K562 (cell line): ENCODE measurements around the gene RELL2. TPM values are rescaled to one million over a fixed set of nuclear protein-coding genes. Genes with fewer than 3 reads are reported as not detected.

Source experiments
- ATAC-seq: fragments of 200-7000 bp; cut with Tn5 transposase; 3 replicates; pipeline ENCODE4 v1.9.1; 2020; ENCODE audit warnings: moderate library complexity
- BruUV-seq: library from RNA; stranded (reverse); fragments of 400-500 nt; replicated peaks from 2 replicates; lab custom pipeline; 2021; lab: Mats Ljungman, UMichigan
- CTCF ChIA-PET: fragments of 300-600 bp; formaldehyde crosslinking; extraction: SDS; loops from one replicate; lab custom pipeline; 2021; ENCODE audit warnings: low intra/inter-chr PET ratio; lab: Yijun Ruan, JAX
- POLR2A ChIA-PET: fragments of 300-600, 350-650 bp; sonication (Branson Sonifier 250); formaldehyde crosslinking; extraction: SDS; loops from one replicate; lab custom pipeline; 2021; ENCODE audit warnings: antibody characterized with exemption, inconsistent platforms; lab: Yijun Ruan, JAX
- DNase-seq, 4 experiments: peaks; one replicate each; pipeline versions ENCODE4 v3.0.0 to v3.0.0-alpha.2; 2011 to 2018; ENCODE audit warnings: low spot score in 3 of 4, mixed read lengths in 3 of 4; ENCODE audit errors: extremely low read depth in 1 of 4
- FAIRE-seq: peaks from 2 replicates; lab custom pipeline; 2011; peaks lifted over from hg19 to GRCh38; lab: Jason Lieb, UNC
- H2AFZ ChIP-seq: 2 replicates; pipeline ENCODE4 v1.6.0; 2011; ENCODE audit warnings: low read depth, low read length, control low read depth, inconsistent platforms
- H3K27ac ChIP-seq: fragments of 200-600 bp; 3 replicates; pipeline ENCODE4 v1.8.0; 2011; ENCODE audit warnings: low read depth, mild to moderate bottlenecking, control low read depth, inconsistent platforms, low read length, moderate library complexity, mixed read lengths; ENCODE audit errors: extremely low read depth
- H3K27me3 ChIP-seq, 2 experiments: fragments of 300-600 bp in 1 of 2; 2 replicates in 1 of 2; 3 replicates in 1 of 2; pipeline versions ENCODE4 v1.6.0 to v1.8.0; 2011; ENCODE audit warnings: inconsistent platforms in 2 of 2, low read length in 2 of 2, mild to moderate bottlenecking in 1 of 2, mixed read lengths in 1 of 2, moderate library complexity in 1 of 2; ENCODE audit not compliant: control insufficient read depth in 2 of 2, insufficient read depth in 2 of 2
- H3K36me3 ChIP-seq: fragments of 300-600 bp; 3 replicates; pipeline ENCODE4 v1.8.0; 2011; ENCODE audit warnings: mild to moderate bottlenecking, low read length, inconsistent platforms; ENCODE audit not compliant: control insufficient read depth, insufficient read depth
- H3K4me1 ChIP-seq, 2 experiments: fragments of 200-600 bp in 1 of 2; replicated peaks in 1 of 2; 2 replicates in 1 of 2; 3 replicates in 1 of 2; pipeline versions ENCODE4 v1.5.1 to v1.8.0; 2011; ENCODE audit warnings: inconsistent platforms in 2 of 2, low read length in 2 of 2, mild to moderate bottlenecking in 1 of 2, mixed read lengths in 1 of 2, moderate library complexity in 1 of 2; ENCODE audit not compliant: control insufficient read depth in 2 of 2, insufficient read depth in 2 of 2
- H3K4me2 ChIP-seq: 2 replicates; pipeline ENCODE4 v1.6.1; 2011; ENCODE audit warnings: low read length, control low read depth, inconsistent platforms, mixed read lengths; ENCODE audit not compliant: insufficient read depth
- H3K4me3 ChIP-seq: fragments of 200-600 bp; sonication (generic), shearing (Covaris generic); 2 replicates; pipeline ENCODE4 v1.5.1; 2016; ENCODE audit warnings: control low read depth, inconsistent platforms
- H3K79me2 ChIP-seq: fragments of 200-600 bp; 3 replicates; pipeline ENCODE4 v1.8.0; 2011; ENCODE audit warnings: low read length, inconsistent platforms; ENCODE audit not compliant: control insufficient read depth, insufficient read depth
- H3K9ac ChIP-seq, 2 experiments: 2 replicates each; pipeline versions ENCODE4 v1.6.0 to v1.6.1; 2011; ENCODE audit warnings: low read depth in 2 of 2, low read length in 2 of 2, control low read depth in 1 of 2, inconsistent platforms in 1 of 2, mild to moderate bottlenecking in 1 of 2, mixed read lengths in 1 of 2; ENCODE audit not compliant: insufficient read depth in 1 of 2
- H3K9me1 ChIP-seq: one replicate; pipeline ENCODE4 v1.6.0; 2011; ENCODE audit warnings: inconsistent platforms, mild to moderate bottlenecking, low read length, moderate library complexity; ENCODE audit not compliant: control insufficient read depth, insufficient read depth
- H3K9me3 ChIP-seq: replicated peaks from 2 replicates; pipeline ENCODE4 v1.5.1; 2011; ENCODE audit warnings: low read depth, low read length, inconsistent platforms; ENCODE audit not compliant: control insufficient read depth, insufficient read depth
- H4K20me1 ChIP-seq: replicated peaks from 2 replicates; pipeline ENCODE4 v1.6.1; 2011; ENCODE audit warnings: low read length, inconsistent platforms, mixed read lengths; ENCODE audit not compliant: control insufficient read depth, insufficient read depth
- CHD4 ChIP-seq: fragments of 200-600 bp; sonication (generic); IDR thresholded peaks from 3 replicates; pipeline ENCODE4 v1.6.1; 2012; ENCODE audit warnings: low read depth, mild to moderate bottlenecking, mixed read lengths, low read length, inconsistent platforms; ENCODE audit not compliant: insufficient read depth, insufficient replicate concordance, poor library complexity, severe bottlenecking
- EHMT2 ChIP-seq: fragments of 450-650 bp; IDR thresholded peaks from 2 replicates; pipeline ENCODE4 v1.6.1; 2018; ENCODE audit warnings: antibody characterized with exemption
- GTF2E2 ChIP-seq: fragments of 200-800 bp; sonication (Bioruptor generic); IDR thresholded peaks from 2 replicates; pipeline ENCODE4 v1.6.1; 2016; ENCODE audit warnings: missing genetic modification characterization, missing compliant biosample characterization
- JUN ChIP-seq, 2 experiments: sonication (generic) in 1 of 2; formaldehyde crosslinking in 1 of 2; IDR thresholded peaks; 2 replicates each; pipeline versions ENCODE4 v1.6.1 to v1.8.0; 2012 to 2022; ENCODE audit warnings: borderline replicate concordance in 2 of 2, mild to moderate bottlenecking in 2 of 2, improper control_type of control experiment in 1 of 2, low read depth in 1 of 2, low read length in 1 of 2, missing genetic modification reagents in 1 of 2
- KAT2B ChIP-seq: IDR thresholded peaks from one replicate; pipeline ENCODE4 v1.6.1; 2012; ENCODE audit warnings: low read depth, mild to moderate bottlenecking, control low read depth, inconsistent platforms, low read length, moderate library complexity
- KLF6 ChIP-seq: fragments of 250-450 bp; sonication (Bioruptor Pico); IDR thresholded peaks from 2 replicates; pipeline ENCODE4 v1.4.0; 2020; ENCODE audit warnings: mild to moderate bottlenecking, moderate library complexity, borderline replicate concordance
- NFYB ChIP-seq: IDR thresholded peaks from 2 replicates; pipeline ENCODE4 v1.6.1; 2011; ENCODE audit warnings: mild to moderate bottlenecking, moderate library complexity; ENCODE audit not compliant: insufficient read length; ENCODE audit errors: extremely low read depth
- RBBP5 ChIP-seq: fragments of 200-600 bp; sonication (generic); IDR thresholded peaks from 2 replicates; pipeline ENCODE4 v1.6.1; 2012; ENCODE audit warnings: borderline replicate concordance, mild to moderate bottlenecking, low read length, control low read depth, inconsistent platforms; ENCODE audit not compliant: insufficient read depth, poor library complexity, severe bottlenecking
- SAFB ChIP-seq: fragments of 200-400 bp; formaldehyde crosslinking; IDR thresholded peaks from 2 replicates; pipeline ENCODE4 v1.6.1; 2017; ENCODE audit warnings: low read depth, low read length, borderline replicate concordance
- SRSF3 ChIP-seq: fragments of 200-400 bp; formaldehyde crosslinking; IDR thresholded peaks from 2 replicates; pipeline ENCODE4 v1.6.1; 2016; ENCODE audit warnings: mild to moderate bottlenecking, low read length, moderate library complexity; ENCODE audit not compliant: insufficient read depth
- TAF7 ChIP-seq: fragments of 450-650 bp; IDR thresholded peaks from 2 replicates; pipeline ENCODE4 v1.6.1; 2016; ENCODE audit warnings: missing genetic modification characterization, missing compliant biosample characterization
- ZFX ChIP-seq: sonication (generic); formaldehyde crosslinking; IDR thresholded peaks from 2 replicates; pipeline ENCODE4 v1.8.0; 2022; ENCODE audit warnings: mild to moderate bottlenecking, missing genetic modification reagents, moderate library complexity
- ZNF778 ChIP-seq: fragments of 450-650 bp; formaldehyde crosslinking; IDR thresholded peaks from 2 replicates; pipeline ENCODE4 v1.4.0; 2020; ENCODE audit warnings: mild to moderate bottlenecking, moderate library complexity
- WGBS: fragments of 100-300 bp; shearing (Covaris generic); methylation state at CpG from one replicate; pipeline ENCODE4 v1.1.6; 2016; ENCODE audit warnings: low coverage, mixed read lengths; ENCODE audit not compliant: insufficient coverage; ENCODE audit errors: missing lambda C conversion rate; 5-methylcytosine and 5-hydroxymethylcytosine counted together
- in situ Hi-C: fragments of 300-500 bp; cut with MboI; formaldehyde crosslinking; loops from 4 replicates; pipeline ENCODE4 v1.15.0; 2018; ENCODE audit warnings: inconsistent platforms, mixed read lengths
- intact Hi-C: fragments of 100-400 bp; cut with micrococcal nuclease; formaldehyde crosslinking; loops from 2 replicates; pipeline ENCODE4 v1.14.2; 2022
- polyA plus RNA-seq, 8 experiments: library from polyadenylated mRNA; depleted of rRNA in 4 of 8; stranded (reverse) in 5 of 8; unstranded in 3 of 8; fragments of >200 nt; fragmentation: Nextera tagmentation in 2 of 8; fragmentation: Illumina TruSeq in 1 of 8; extraction: Ambion mirVana in 2 of 8; extraction: Trizol in 1 of 8; gene quantifications; 2 replicates each; pipeline versions ENCODE4 v1.2.1 to v1.2.3, GENCODE V29; 2011 to 2014; ENCODE audit warnings: inconsistent platforms in 1 of 8, missing spikeins in 1 of 8
- total RNA-seq, 7 experiments: library from RNA; depleted of rRNA in 6 of 7; stranded (reverse); fragments of >200 nt in 6 of 7; fragmentation: Illumina TruSeq in 2 of 7; extraction: Trizol in 2 of 7; gene quantifications; 2 replicates each; pipeline versions ENCODE4 v1.2.1 to v1.2.3, GENCODE V29; 2011 to 2021; ENCODE audit warnings: low replicate concordance in 1 of 7
- TF ChIP-seq, protein P1 (sequence below): fragments of 450-650 bp; formaldehyde crosslinking; IDR thresholded peaks from 2 replicates; pipeline ENCODE4 v1.4.0; 2020; ENCODE audit warnings: mild to moderate bottlenecking, moderate library complexity
- TF ChIP-seq, protein P2 (sequence below): fragments of 450-650 bp; formaldehyde crosslinking; IDR thresholded peaks from 2 replicates; pipeline ENCODE4 v1.4.0; 2020; ENCODE audit warnings: mild to moderate bottlenecking, moderate library complexity
- TF ChIP-seq, protein P3 (sequence below): sonication (generic); formaldehyde crosslinking; IDR thresholded peaks from 2 replicates; pipeline ENCODE4 v1.8.1; 2023; ENCODE audit warnings: mild to moderate bottlenecking, missing genetic modification reagents

The RELL2 gene
- total and polyA plus RNA-seq, 9 of the 15 experiments (the other 6 are each of a cell fraction or from before 2014, with no cell fraction given): 0.06 to 36.0 (median 14.3) TPM

GRCh38 chr5:141651728-141652105 is 14.9 kb downstream of the RELL2 start (continued):
- TF ChIP-seq, protein P1, sequence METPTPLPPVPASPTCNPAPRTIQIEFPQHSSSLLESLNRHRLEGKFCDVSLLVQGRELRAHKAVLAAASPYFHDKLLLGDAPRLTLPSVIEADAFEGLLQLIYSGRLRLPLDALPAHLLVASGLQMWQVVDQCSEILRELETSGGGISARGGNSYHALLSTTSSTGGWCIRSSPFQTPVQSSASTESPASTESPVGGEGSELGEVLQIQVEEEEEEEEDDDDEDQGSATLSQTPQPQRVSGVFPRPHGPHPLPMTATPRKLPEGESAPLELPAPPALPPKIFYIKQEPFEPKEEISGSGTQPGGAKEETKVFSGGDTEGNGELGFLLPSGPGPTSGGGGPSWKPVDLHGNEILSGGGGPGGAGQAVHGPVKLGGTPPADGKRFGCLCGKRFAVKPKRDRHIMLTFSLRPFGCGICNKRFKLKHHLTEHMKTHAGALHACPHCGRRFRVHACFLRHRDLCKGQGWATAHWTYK: 0 out of 2 replicates have a peak, but pooled peaks have one; percentile 41
- peak; percentile 63 for TF ChIP-seq ZFX (CRISPR knock-in tag)
- TF ChIP-seq, protein P2, sequence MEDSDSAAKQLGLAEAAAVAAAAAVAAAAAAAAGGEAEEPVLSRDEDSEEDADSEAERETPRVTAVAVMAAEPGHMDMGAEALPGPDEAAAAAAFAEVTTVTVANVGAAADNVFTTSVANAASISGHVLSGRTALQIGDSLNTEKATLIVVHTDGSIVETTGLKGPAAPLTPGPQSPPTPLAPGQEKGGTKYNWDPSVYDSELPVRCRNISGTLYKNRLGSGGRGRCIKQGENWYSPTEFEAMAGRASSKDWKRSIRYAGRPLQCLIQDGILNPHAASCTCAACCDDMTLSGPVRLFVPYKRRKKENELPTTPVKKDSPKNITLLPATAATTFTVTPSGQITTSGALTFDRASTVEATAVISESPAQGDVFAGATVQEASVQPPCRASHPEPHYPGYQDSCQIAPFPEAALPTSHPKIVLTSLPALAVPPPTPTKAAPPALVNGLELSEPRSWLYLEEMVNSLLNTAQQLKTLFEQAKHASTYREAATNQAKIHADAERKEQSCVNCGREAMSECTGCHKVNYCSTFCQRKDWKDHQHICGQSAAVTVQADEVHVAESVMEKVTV (CRISPR knock-in tag): 0 out of 2 replicates have a peak, but pooled peaks have one; percentile 26
- TF ChIP-seq, protein P3, sequence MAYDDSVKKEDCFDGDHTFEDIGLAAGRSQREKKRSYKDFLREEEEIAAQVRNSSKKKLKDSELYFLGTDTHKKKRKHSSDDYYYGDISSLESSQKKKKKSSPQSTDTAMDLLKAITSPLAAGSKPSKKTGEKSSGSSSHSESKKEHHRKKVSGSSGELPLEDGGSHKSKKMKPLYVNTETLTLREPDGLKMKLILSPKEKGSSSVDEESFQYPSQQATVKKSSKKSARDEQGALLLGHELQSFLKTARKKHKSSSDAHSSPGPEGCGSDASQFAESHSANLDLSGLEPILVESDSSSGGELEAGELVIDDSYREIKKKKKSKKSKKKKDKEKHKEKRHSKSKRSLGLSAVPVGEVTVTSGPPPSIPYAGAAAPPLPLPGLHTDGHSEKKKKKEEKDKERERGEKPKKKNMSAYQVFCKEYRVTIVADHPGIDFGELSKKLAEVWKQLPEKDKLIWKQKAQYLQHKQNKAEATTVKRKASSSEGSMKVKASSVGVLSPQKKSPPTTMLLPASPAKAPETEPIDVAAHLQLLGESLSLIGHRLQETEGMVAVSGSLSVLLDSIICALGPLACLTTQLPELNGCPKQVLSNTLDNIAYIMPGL (CRISPR knock-in tag): no peak

DNA sequence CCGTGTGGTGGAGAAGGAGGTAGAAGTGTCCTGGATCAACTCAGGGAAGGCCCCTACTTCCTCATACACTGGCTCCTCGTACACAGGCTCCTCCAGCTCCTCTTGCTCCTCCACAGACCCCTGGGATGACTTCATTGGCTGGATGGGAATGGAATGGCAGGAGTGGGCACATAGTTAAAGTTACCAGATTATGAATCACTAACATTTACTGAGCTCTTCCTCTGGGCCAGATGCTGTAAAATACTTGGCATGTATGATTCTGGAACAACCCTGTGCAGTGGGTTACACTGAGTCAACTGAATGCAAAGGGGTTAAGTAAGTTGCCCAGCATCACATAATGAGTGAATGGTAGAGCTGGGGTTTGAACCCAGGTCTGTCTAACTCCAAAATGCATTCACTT is 17.5 kb downstream of the RELL2 start:
- POLR2A ChIA-PET: interaction anchor here (1.1 to 1.4 kb wide), 2 partner anchors 10 to 15 kb away, joined by 4 to 6 read pairs; no protein-coding TSS in a partner anchor
- intact Hi-C loops: no loop called here
- 71% methylated on average over 2 of the region's 2 CpGs for WGBS
- TF ChIP-seq SAFB: no peak
- TF ChIP-seq RBBP5: no peak
- TF ChIP-seq EHMT2: no peak
- TF ChIP-seq SRSF3: no peak
- TF ChIP-seq JUN (IDR thresholded peaks at IDR 0.05; ENCODE audit: borderline replicate concordance, low read depth, low read length): no peak
- TF ChIP-seq JUN (CRISPR knock-in tag; IDR thresholded peaks at IDR 0.05; ENCODE audit: borderline replicate concordance): no peak
- no peak for TF ChIP-seq GTF2E2
- TF ChIP-seq KLF6 (CRISPR knock-in tag): no peak
- no peak for TF ChIP-seq NFYB
- TF ChIP-seq ZNF778 (CRISPR knock-in tag): no peak
- no peak for TF ChIP-seq TAF7
- no peak for TF ChIP-seq CHD4
- no peak for TF ChIP-seq KAT2B

More for the DNA sequence above, 17.5 kb downstream of the RELL2 start:
- Histone ChIP-seq H4K20me1 (no peaks in the 10 kb centered on the region), H3K79me2 (peaks cover 3% of the 10 kb centered on the region; the same call in 1 of the 3 replicates), H3K9me3 (no peaks in the 10 kb centered on the region), H3K4me3 (no peak overlapping the region), H3K27ac (no peak overlapping the region), H3K4me1 (peaks cover 17 to 22% of the 10 kb centered on the region in 2 experiments), H3K4me2 (no peak overlapping the region), H3K9me1 (peaks cover 5% of the 10 kb centered on the region), H3K9ac (peak overlapping the region in 1 of 2 experiments; percentile 17; a peak in 1 of 4 replicates), H3K27me3 (no peaks in the 10 kb centered on the region), H3K36me3 (peaks cover 11% of the 10 kb centered on the region; the same call in 2 of the 3 replicates), H2AFZ (no peak overlapping the region)
- BruUV-seq: no TSS peak
- in situ Hi-C loops: no loop called here
- DNase-seq: no peak
- FAIRE-seq: no peak
- ATAC-seq: no peak
- CTCF ChIA-PET: no interaction called here
